Stimulated activated CD8-positive, alpha-beta memory T cell treated with anti-CD3 and anti-CD28 coated beads, Interleukin-15, amount 100 ng/mL, for 24 hours (primary cell): Measurements from ENCODE around the gene COL4A1.

Experiments
- DNase-seq: peaks from one replicate; pipeline ENCODE4 v3.0.0-alpha.2; 2020; ENCODE audit warnings: low read depth

Gene COL4A1

GRCh38 chr13:110134801-110135200 is 172.2 kb downstream of the COL4A1 start:
- DNase-seq: no peak

DNA sequence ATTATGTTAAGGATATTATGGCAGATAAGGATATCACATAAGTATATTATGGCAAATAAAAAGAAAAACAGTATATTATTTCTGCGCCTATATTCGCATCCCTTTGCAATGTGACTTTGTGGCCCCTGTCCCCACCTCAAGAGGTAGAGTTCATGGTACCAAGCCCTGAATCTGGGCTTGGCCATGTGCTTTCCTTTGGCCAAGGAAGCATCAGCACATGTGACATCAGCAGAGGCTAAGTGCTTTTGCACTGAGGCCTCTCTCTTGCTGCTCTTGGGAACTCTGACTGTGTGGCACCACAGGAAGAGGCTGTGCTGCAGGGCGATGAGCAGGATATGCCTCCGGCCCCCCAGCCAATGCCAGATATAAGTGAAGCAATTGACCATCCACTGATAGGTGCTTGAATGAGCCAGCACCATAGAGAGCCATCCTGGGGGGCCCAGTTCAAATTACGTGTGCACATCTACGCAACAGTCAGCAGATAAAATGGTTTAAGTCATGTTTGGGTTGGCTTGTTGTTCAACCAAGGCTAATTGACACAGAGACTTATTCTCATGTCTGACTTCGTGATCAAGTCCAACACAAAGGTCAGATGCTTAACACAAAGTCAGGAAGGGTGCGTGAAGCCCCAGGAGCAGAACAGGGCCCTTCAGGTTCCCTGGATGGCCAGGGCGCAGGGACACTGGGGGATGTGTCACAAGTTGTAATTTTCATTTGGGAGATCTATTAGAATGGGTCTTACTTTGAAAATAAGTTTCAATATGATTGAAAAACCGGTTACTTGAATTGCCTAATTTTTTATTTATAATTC is 173.3 kb downstream of the COL4A1 start:
- DNase-seq: no peak

- DNase-seq: no peak
Observed at GRCh38 chr13:110132225-110132982, 174.6 kb downstream of the COL4A1 start.

DNA sequence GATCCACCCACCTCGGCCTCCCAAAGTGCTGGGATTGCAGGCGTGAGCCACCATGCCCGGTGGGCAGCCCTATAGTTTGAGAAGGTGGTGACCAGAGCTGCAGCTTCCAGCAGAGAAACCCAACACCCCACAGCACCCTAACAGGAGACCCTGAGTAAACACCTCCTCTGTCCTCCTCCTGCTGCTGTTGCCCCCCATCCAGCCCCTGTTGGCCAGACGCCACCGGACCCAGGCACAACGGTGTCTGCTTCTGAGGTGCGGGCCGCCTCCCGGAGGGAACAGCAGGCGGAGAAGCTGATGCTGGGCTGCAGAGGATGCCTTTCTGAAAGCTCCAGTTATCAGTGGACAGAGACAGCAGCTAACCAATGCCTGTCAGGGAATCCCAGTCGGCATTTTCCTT is 175.5 kb downstream of the COL4A1 start:
- DNase-seq: no peak

- no peak for DNase-seq
Observed at GRCh38 chr13:110130431-110130830, 176.5 kb downstream of the COL4A1 start.

DNA sequence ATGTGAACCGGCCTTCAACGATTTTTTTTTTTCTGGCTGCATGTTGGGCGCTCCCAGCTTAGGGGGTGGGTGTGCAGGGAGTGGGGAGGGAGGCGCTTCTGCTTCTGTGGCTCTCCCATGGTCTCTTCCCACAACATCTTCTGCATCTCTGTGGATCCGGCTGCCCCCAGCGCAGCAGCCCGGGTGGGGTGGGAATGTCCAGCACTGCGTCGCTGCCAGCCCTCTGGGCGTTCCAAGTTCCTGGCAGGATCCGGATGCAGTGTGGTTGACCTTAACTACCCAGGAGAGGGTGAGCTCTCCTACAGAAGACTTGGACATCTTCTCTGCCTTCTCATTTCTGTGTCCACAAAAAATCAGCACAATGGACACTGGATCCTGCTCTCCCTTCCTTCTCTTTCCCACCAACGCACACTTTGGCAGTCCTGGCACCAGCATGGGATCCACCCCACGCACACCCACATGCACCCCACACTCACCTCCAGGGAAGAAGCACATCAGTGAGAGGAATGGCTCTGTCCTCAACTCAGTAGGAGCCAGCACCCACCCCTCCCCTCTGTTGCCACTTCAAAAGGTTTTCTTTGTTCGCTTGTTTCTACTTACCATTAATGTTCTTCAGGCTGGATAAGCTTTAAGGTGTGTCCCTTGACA is 177.3 kb downstream of the COL4A1 start:
- DNase-seq: no peak

- no peak for DNase-seq
Observed at GRCh38 chr13:110129076-110129475, 177.9 kb downstream of the COL4A1 start.

DNA sequence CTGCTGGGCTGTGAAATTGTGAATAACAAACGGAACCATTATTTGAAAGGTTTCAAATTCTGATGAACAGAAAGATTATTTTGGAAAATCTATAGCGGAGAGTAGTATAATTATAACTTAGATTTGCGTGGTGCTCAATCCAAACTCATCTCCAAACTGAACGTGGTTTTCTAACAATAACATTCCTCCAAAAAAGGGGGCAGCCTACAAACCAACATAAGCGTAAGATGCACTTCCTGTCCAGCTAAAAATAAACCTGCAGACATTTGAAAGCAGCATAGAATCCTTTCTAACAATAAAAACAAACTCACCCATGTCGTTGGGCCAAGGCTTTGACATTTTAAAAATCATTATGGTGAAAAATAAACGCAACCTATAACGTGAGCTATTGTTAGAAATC is 178.4 kb downstream of the COL4A1 start:
- no peak for DNase-seq

- DNase-seq: no peak
Observed at GRCh38 chr13:110127986-110128511, 178.9 kb downstream of the COL4A1 start.

- no peak for DNase-seq
Observed at GRCh38 chr13:110126391-110126961, 180.5 kb downstream of the COL4A1 start.

GRCh38 chr13:110125613-110126272 is 181.2 kb downstream of the COL4A1 start:
- DNase-seq: no peak

- DNase-seq: no peak
Observed at GRCh38 chr13:110125157-110125556, 181.8 kb downstream of the COL4A1 start.

DNA sequence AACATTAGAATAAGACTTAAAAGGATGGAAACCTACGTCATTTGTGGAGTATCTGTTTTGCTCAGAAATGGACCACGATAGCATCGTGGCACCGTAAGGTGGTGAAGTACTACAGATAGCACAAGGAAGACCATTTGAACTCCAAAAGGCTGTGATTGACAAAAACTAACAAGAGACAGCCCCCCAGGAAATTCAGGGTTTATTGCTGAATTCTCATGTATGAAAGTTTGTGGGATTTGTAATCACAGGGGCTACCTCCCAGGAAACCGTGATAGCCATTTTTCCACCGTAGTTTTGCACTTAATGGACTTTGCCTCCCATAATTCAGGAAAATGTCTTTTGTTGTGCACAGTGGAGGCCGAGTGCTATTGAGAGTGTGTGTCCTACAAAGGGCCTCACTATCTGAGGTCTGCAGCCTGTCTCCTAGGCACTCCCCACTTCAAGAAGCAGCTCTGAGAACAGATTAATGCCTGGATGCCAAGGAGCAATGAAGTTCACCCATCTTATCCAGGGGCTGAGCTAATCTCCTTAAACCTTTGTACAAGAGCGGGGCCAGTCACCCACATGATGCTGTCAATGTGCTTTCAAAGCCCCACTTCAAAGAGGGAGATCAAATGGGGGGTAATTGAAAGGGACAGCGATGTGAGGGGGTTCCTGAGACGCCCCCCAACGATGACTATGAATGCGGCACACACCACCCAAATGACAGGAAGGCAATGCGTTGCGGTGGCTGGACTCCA is 182.6 kb downstream of the COL4A1 start:
- DNase-seq: no peak

DNA sequence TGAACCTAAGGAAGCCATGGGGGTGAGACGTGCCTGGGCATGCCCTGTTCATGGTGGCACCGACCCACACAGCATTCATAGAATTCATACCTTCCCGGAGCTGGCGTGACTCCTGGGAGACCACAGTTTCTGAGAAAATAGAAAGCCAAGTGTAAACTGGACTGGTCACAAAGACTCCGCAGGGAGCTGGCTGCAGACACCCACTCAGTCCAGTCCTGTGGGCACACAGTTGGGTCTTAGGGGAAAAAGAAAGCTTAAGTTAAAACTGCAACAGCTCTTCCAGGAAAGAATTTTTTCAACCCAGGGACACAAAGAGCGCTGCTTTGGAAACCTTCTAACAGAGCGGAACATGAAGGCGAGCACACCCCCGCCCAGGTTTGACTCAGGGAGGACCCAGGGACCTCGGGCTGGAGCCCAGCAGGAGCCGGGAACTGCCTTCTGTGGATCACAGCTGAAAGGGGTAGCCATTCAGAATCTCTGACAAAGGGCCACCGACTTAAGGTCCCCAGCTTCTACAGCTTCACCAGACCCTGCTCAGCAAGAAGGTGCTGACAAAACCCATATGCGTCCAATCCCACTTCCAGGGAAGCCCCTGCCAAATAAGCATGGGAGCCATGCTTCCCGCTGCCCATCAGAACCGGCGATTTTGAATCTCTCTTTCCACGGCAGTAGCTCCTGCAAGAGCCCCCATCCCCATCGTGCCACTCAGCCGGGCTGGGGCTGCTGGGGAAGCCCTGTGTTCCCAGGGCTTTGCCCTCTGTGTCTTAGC is 183.7 kb downstream of the COL4A1 start:
- DNase-seq: no peak

GRCh38 chr13:110121422-110122083 is 185.4 kb downstream of the COL4A1 start:
- DNase-seq: no peak

- no peak for DNase-seq
Observed at GRCh38 chr13:110119935-110120905, 186.7 kb downstream of the COL4A1 start.

- DNase-seq: no peak
Observed at GRCh38 chr13:110118106-110118505, 188.9 kb downstream of the COL4A1 start.

DNA sequence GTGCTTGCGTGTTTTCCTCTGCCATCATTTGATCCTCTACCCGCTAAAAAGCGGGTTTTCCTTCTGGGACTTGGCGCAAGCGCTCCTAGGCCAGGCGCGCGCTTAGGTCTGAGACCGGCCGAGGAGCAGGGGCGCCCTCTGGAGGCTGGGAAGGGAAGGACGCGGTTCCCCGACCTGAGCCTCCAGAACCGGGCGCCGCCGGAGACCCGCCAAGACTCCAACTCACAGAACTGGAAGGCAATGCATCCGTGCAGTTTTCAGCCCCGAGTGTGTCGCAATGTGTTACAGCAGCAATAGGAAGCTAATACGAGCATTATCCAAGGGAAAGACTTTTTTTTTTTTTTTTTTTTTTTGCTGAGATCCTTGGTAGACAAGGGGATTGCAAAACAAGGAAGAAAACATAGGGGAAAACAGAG is 190.9 kb downstream of the COL4A1 start:
- DNase-seq: peak; percentile 33
